Stimulated activated naive B cell treated with anti-CD40 and anti-IgM and Interleukin-4, amounts not matched to agents 10 μg/mL and 1 μg/mL and 100 μg/mL, for 72 hours (primary cell): Measurements from ENCODE around the gene RGS3.
"Not testable (repeated sequence)": the region's sequence is repeated elsewhere in the genome, so short reads cannot be mapped to it uniquely, and the experiment has no call there.

ENCODE experiments used
- ATAC-seq, 2 donors: fragments of 150-1000 bp; cut with Tn5 transposase; replicated peaks; 2 replicates each; pipeline ENCODE4 v1.10.0; 2021; ENCODE audit warnings: moderate library complexity in 1 of 2
- DNase-seq: peaks from one replicate; pipeline ENCODE4 v3.0.0; 2021
- H3K27ac Mint-ChIP-seq: one replicate; pipeline ENCODE4 v1.8.0; 2022; ENCODE audit warnings: mild to moderate bottlenecking, mixed read lengths
- H3K27me3 Mint-ChIP-seq, 2 donors: one replicate each; pipeline ENCODE4 v1.8.0; 2022; ENCODE audit warnings: mixed read lengths in 2 of 2
- H3K36me3 Mint-ChIP-seq, 2 donors: one replicate each; pipeline ENCODE4 v1.8.0; 2022; ENCODE audit warnings: mixed read lengths in 2 of 2, mild to moderate bottlenecking in 1 of 2
- H3K4me1 Mint-ChIP-seq, 2 donors: one replicate each; pipeline ENCODE4 v1.8.0; 2022; ENCODE audit warnings: mixed read lengths in 2 of 2, mild to moderate bottlenecking in 1 of 2
- H3K4me3 Mint-ChIP-seq, 2 donors: one replicate each; pipeline ENCODE4 v1.8.0; 2022; ENCODE audit warnings: mild to moderate bottlenecking in 2 of 2, mixed read lengths in 2 of 2, moderate library complexity in 1 of 2
- H3K9me3 Mint-ChIP-seq, 2 donors: one replicate each; pipeline ENCODE4 v1.8.0; 2022; ENCODE audit warnings: mixed read lengths in 2 of 2, mild to moderate bottlenecking in 1 of 2

Gene RGS3

DNA sequence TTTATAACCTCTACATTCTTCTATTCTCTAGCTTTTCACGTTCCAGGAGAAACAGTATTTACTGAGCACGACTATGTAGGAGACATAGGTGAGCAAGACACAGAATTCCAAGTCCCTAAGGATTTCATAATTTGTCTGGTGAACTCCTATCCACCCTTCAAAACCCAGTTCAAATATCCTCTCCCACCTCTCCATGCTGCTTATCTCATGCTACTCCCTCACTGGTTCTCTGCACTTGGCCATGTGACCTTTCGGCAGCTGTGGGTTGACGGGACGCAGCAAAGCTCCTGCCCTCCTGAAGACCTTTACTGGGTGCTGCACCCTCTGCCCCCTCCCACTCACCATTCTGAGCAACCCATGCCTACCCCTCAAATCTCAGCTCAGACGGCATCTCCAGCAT is 173.2 kb downstream of the RGS3 start:
- peaks cover 16 to 17% of the 10 kb centered on the region in 2 donors for H3K4me1 Mint-ChIP-seq
- DNase-seq (no peak), ATAC-seq (no peak)
- peaks cover 2 to 4% of the 10 kb centered on the region in 2 donors for H3K9me3 Mint-ChIP-seq
- no peaks in the 10 kb centered on the region for H3K36me3 Mint-ChIP-seq
- peaks cover 24 to 32% of the 10 kb centered on the region in 2 donors for H3K27me3 Mint-ChIP-seq
- no peak overlapping the region for H3K4me3 Mint-ChIP-seq
- no peak overlapping the region for H3K27ac Mint-ChIP-seq

DNA sequence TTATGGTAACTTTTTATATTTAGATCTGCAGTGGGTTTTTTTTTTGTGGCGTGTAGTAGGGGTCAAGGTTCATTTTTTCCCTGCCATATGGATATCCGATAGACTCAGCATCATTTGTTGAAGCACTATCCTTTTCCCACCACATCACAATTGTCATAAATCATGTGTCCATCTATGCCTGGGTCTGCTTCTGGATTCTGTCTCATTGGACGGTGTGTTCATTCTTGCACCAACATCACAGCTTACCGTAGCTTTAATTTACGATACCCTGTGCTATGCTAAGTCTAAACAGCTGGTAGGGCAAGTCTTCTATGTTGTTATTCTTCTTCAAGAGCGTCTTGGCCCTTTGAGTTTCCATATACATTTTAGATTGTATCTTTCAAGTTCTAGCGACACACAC is 175.0 kb downstream of the RGS3 start:
- ATAC-seq (no peak), DNase-seq (no peak)
- peaks cover 2 to 4% of the 10 kb centered on the region in 2 donors for H3K9me3 Mint-ChIP-seq
- H3K27me3 Mint-ChIP-seq: peaks cover 24 to 28% of the 10 kb centered on the region in 2 donors
- H3K4me1 Mint-ChIP-seq: peaks cover 6% of the 10 kb centered on the region in 2 donors
- H3K27ac Mint-ChIP-seq: no peak overlapping the region
- H3K36me3 Mint-ChIP-seq: peaks cover 0 to 2% of the 10 kb centered on the region in 2 donors
- H3K4me3 Mint-ChIP-seq: no peak overlapping the region

DNA sequence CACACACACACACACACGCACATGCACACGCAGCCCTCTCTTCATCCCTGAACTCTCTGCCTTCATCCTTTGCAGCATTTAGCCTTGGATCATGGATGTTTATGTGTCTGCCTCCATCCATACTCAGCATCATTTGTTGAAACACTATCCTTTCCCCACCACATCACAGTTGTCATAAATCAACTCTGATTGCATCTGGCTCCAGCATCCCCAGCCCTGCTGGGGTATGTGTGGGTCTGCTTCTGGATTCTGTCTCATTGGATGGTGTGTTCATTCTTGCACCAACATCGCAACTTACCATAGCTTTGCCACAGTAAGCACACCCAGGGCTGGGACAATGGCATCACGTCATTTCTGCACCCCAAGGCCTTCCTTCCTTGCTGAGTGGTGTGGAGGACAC is 175.4 kb downstream of the RGS3 start:
- Mint-ChIP-seq H3K9me3 (peaks cover 2 to 4% of the 10 kb centered on the region in 2 donors), H3K4me1 (peaks cover 5 to 6% of the 10 kb centered on the region in 2 donors), H3K27me3 (peaks cover 24 to 31% of the 10 kb centered on the region in 2 donors), H3K36me3 (peaks cover 0 to 3% of the 10 kb centered on the region in 2 donors), H3K4me3 (no peak overlapping the region), H3K27ac (no peak overlapping the region)
- DNase-seq (no peak), ATAC-seq (no peak)

- H3K36me3 Mint-ChIP-seq, DNase-seq, H3K4me3 Mint-ChIP-seq, ATAC-seq, H3K4me1 Mint-ChIP-seq, H3K9me3 Mint-ChIP-seq, H3K27ac Mint-ChIP-seq: not testable (repeated sequence)
- peaks cover 21 to 32% of the 10 kb centered on the region in 2 donors for H3K27me3 Mint-ChIP-seq
Observed at GRCh38 chr9:113639411-113639970, 176.0 kb downstream of the RGS3 start.

DNA sequence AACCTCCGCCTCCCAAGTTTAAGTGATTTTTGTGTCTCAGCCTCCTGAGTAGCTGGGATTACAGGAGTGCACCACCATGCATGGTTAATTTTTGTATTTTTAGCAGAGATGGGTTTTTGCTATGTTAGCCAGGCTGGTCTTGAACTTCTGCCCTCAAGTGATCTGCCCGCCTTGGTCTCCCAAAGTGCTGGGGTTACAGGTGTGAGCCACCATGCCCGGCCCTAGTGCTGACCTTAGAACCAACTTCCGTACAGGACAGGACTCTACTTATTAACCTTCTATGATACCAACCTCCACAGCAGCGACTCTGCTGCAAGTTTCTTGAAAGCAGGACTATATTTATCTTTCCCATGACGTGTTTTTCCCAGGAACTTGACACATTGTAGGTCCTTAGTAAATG is 176.9 kb downstream of the RGS3 start:
- peaks cover 20 to 30% of the 10 kb centered on the region in 2 donors for H3K27me3 Mint-ChIP-seq
- no peak overlapping the region for H3K27ac Mint-ChIP-seq
- H3K4me3 Mint-ChIP-seq: no peak overlapping the region
- peaks cover 0 to 3% of the 10 kb centered on the region in 2 donors for H3K36me3 Mint-ChIP-seq
- H3K9me3 Mint-ChIP-seq: peaks cover 2 to 4% of the 10 kb centered on the region in 2 donors
- ATAC-seq (no peak), DNase-seq (no peak)
- H3K4me1 Mint-ChIP-seq: peaks cover 0 to 2% of the 10 kb centered on the region in 2 donors

DNA sequence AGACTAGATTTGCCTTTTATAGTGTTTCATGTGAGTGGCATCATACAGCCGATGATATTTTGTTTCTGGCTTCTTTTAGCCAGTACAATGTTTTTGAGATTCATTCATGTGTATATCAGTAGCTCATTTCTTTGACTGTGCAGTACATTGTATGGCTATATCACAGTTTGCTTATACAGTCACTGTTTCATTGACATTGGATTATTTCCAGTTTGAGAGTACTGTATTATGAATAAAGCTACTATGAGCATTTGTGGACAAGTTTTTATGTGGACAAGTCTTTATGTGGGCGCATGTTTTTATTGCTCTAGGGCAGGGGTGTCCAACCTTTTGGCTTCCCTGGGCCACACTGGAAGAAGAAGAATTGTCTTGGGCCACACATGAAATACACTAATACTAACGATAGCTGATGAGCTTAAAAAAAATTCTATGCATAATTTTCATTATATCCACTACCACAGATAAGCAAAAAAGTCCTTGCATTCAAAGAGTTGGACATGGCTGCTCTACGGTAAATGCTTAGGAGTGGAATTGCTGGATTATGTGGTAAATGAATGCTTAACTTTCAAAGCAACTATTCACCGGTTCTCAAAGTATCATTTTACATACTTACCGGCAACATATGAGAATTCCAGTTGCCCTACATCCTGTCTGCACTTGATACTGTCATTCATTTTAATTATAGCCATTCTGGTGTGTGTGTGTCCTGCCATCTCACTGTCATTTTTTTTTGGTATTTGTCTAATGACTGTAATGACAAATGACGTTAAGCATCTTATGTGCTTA is 177.8 kb downstream of the RGS3 start:
- H3K4me3 Mint-ChIP-seq: no peak overlapping the region
- peaks cover 2 to 4% of the 10 kb centered on the region in 2 donors for H3K9me3 Mint-ChIP-seq
- peaks cover 0 to 2% of the 10 kb centered on the region in 2 donors for H3K4me1 Mint-ChIP-seq
- peaks cover 0 to 3% of the 10 kb centered on the region in 2 donors for H3K36me3 Mint-ChIP-seq
- no peak for ATAC-seq
- no peak for DNase-seq
- peaks cover 24 to 33% of the 10 kb centered on the region in 2 donors for H3K27me3 Mint-ChIP-seq
- H3K27ac Mint-ChIP-seq: no peak overlapping the region

GRCh38 chr9:113644321-113644720 is 180.8 kb downstream of the RGS3 start:
- DNase-seq: no peak
- no peak overlapping the region for H3K4me3 Mint-ChIP-seq
- peaks cover 0 to 3% of the 10 kb centered on the region in 2 donors for H3K36me3 Mint-ChIP-seq
- no peak overlapping the region for H3K27ac Mint-ChIP-seq
- no peaks in the 10 kb centered on the region for H3K9me3 Mint-ChIP-seq
- peaks cover 25 to 37% of the 10 kb centered on the region in 2 donors for H3K27me3 Mint-ChIP-seq
- no peak for ATAC-seq
- H3K4me1 Mint-ChIP-seq: peaks cover 0 to 2% of the 10 kb centered on the region in 2 donors

DNA sequence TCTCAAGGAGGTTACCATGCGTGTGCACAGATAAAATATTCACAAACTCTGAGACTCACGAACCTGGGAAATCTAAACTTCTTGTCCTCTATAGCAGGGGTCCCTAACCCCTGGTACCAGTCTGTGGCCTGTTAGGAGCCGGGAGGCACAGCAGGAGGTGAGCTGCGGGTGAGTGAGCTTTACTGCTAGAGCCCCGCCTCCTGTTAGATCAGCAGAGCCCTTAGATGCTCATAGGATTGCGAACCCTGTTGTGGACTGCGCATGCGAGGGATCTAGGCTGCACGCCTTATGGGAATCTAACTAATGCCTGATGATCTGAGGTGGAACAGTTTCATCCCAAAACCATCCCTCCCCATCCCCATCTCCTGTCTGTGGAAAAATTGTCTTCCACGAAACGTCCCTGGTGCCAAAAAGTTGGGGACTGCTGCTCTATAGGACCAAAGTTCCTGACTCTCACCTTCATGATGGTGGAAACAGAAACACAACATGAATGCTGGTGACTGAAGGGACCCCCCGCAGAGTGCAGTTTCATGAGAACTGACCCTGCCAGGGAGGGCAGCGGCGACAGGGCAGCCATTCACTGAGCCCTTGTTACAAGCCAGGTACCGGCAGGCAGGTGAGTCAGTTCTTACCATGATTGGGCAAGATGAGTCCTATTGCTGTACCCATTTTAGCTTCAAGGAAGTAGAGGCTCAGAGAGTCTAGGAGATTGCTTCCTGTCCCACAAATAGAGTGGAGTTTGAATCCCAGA is 181.9 kb downstream of the RGS3 start:
- H3K27me3 Mint-ChIP-seq: peaks cover 25 to 35% of the 10 kb centered on the region in 2 donors
- peaks cover 0 to 2% of the 10 kb centered on the region in 2 donors for H3K4me1 Mint-ChIP-seq
- ATAC-seq: no peak
- H3K27ac Mint-ChIP-seq: peak overlapping the region; percentile 42
- no peaks in the 10 kb centered on the region for H3K9me3 Mint-ChIP-seq
- H3K4me3 Mint-ChIP-seq: no peak overlapping the region
- DNase-seq: no peak
- peaks cover 0 to 3% of the 10 kb centered on the region in 2 donors for H3K36me3 Mint-ChIP-seq

- no peak overlapping the region for H3K4me3 Mint-ChIP-seq
- H3K9me3 Mint-ChIP-seq: no peaks in the 10 kb centered on the region
- peaks cover 0 to 3% of the 10 kb centered on the region in 2 donors for H3K36me3 Mint-ChIP-seq
- DNase-seq (no peak), ATAC-seq (no peak)
- H3K27ac Mint-ChIP-seq: no peak overlapping the region
- peaks cover 24 to 35% of the 10 kb centered on the region in 2 donors for H3K27me3 Mint-ChIP-seq
- H3K4me1 Mint-ChIP-seq: peaks cover 4% of the 10 kb centered on the region in 2 donors
Observed at GRCh38 chr9:113645978-113646253, 182.4 kb downstream of the RGS3 start.

DNA sequence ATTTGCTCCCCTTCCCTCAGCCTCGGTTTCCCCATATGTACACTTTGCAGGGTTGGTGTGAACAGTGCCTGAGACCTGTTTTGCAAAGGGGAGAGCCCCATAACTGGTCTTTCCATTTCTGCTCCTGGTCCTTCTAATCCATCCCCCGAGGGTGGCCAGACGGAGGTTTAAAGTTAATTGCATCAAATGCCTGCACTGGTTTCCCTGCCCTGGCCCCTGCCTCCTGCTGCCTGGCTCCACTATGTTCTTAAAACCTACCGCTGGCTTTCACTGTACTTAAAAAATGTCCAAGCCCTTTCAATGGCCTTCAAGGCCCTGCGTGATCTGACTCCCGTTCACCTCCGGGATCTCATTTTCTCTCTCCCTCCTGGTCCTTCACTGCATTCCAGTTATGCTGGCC is 183.0 kb downstream of the RGS3 start:
- H3K27ac Mint-ChIP-seq: no peak overlapping the region
- H3K36me3 Mint-ChIP-seq: peaks cover 0 to 3% of the 10 kb centered on the region in 2 donors
- ATAC-seq (no peak), DNase-seq (no peak)
- no peak overlapping the region for H3K4me3 Mint-ChIP-seq
- H3K27me3 Mint-ChIP-seq: peaks cover 22 to 35% of the 10 kb centered on the region in 2 donors
- H3K4me1 Mint-ChIP-seq: peaks cover 5 to 9% of the 10 kb centered on the region in 2 donors
- no peaks in the 10 kb centered on the region for H3K9me3 Mint-ChIP-seq
